ENCODE results near the gene ETNK2. TPM values are rescaled to one million over a fixed set of nuclear protein-coding genes. Genes with fewer than 3 reads are reported as not detected.
"Not testable (repeated sequence)": the region's sequence is repeated elsewhere in the genome, so short reads cannot be mapped to it uniquely, and the experiment has no call there.

The ETNK2 gene
- total RNA-seq, 1 experiment from 2014 or later = 21.9 TPM

DNA sequence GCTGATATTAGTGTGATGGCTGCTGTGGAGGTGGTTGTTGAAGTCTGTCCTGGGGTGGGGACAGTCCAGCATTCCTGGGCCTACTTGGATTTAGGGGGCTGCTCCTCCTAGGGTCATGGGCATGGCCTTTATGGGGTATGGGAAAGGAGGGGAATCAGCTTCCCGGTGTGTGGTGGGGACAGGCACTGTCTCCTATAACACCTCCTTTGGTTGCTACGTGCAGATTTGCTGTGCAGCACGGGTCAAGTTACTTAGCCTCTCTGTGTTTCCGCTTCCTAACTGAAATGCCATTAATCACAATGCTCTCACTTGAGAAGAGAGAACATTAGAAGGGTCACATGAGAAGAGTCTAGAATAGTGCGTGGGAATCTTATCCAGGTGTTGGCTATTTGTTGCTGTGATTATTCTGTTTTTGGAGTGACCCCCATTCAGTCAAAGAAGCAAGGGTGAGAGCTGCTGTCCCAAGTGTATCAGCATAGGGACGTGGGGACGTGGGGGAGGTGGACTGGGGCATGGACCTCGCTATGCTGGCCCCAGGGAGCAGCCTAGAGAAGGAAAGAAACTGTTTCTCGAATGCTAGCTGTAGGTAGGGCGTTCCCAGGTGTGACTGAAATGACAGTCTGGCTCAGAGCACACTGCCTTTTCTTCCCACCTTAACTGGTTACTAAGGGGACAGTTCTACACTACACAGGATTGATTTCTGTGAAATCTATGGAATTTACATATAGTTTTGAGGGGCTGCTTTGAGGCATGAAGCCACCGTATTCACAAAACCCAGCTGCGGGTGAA lies 59.0 kb downstream of the ETNK2 start:
- Mint-ChIP-seq H3K4me3 (ENCODE audit: unreplicated experiment) (no peak overlapping the region), H3K36me3 (ENCODE audit: insufficient read depth, unreplicated experiment) (no peaks in the 10 kb centered on the region), H3K4me1 (ENCODE audit: low read depth, unreplicated experiment) (peaks cover 11% of the 10 kb centered on the region), H3K27me3 (ENCODE audit: insufficient read depth, unreplicated experiment) (no peaks in the 10 kb centered on the region), H3K27ac (ENCODE audit: unreplicated experiment) (peak overlapping the region; percentile 44), H3K9me3 (ENCODE audit: unreplicated experiment) (no peaks in the 10 kb centered on the region)
- H3K4me1 ChIP-seq = peaks cover 17% of the 10 kb centered on the region
- CTCF ChIA-PET = no interaction called here
- POLR2A ChIA-PET = no interaction called here
- TF ChIP-seq, protein P1, sequence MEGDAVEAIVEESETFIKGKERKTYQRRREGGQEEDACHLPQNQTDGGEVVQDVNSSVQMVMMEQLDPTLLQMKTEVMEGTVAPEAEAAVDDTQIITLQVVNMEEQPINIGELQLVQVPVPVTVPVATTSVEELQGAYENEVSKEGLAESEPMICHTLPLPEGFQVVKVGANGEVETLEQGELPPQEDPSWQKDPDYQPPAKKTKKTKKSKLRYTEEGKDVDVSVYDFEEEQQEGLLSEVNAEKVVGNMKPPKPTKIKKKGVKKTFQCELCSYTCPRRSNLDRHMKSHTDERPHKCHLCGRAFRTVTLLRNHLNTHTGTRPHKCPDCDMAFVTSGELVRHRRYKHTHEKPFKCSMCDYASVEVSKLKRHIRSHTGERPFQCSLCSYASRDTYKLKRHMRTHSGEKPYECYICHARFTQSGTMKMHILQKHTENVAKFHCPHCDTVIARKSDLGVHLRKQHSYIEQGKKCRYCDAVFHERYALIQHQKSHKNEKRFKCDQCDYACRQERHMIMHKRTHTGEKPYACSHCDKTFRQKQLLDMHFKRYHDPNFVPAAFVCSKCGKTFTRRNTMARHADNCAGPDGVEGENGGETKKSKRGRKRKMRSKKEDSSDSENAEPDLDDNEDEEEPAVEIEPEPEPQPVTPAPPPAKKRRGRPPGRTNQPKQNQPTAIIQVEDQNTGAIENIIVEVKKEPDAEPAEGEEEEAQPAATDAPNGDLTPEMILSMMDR (IDR thresholded peaks at IDR 0.05; ENCODE audit: insufficient read depth in 1 of 2, low read depth in 1 of 2, low read length in 1 of 2, severe bottlenecking in 1 of 2, unreplicated experiment in 1 of 2) = no peak
- H3K36me3 ChIP-seq (ENCODE audit: control insufficient read depth, insufficient read depth, low read length) = peaks cover 1% of the 10 kb centered on the region
- H3K27me3 ChIP-seq (replicated peaks; ENCODE audit: control insufficient read depth, insufficient read depth, low read length) = no peaks in the 10 kb centered on the region
- no peaks in the 10 kb centered on the region for H3K9me3 ChIP-seq
- no peak for DNase-seq
- intact Hi-C loops (cut with micrococcal nuclease; ENCODE audit: unreplicated experiment) = no loop called here
- no TSS peak for BruUV-seq (replicated peaks)
- H3K4me3 ChIP-seq (ENCODE audit: low read depth, low read length) = no peak overlapping the region

DNA sequence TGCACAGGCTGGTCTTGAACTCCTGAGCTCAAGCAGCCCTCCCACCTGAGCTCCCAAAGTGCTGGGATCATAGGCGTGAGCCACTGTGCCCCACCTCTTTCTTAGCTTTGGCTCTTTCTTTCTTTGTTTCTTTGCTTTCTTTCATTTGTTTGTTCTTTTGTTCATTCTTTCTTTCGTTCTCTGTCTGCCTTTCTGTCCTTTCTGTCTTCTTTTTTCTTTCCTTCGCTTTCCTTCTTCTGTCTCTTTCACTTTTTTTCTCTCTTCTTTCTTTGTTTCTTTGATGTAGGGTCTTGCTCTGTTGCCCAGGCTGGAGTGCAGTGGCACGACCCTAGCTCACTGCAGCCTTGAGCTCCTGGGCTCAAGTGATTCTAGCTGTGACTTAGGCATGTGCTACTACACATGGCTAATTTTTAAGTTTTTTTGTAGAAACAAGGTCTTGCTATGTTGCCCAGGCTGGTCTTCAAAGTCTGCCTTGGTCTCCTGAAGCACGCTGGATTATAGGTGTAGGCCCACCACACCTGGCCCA lies 60.0 kb downstream of the ETNK2 start:
- Histone ChIP-seq H3K36me3 (ENCODE audit: control insufficient read depth, insufficient read depth, low read length) (peaks cover 1% of the 10 kb centered on the region), H3K9me3 (no peaks in the 10 kb centered on the region), H3K27me3 (replicated peaks; ENCODE audit: control insufficient read depth, insufficient read depth, low read length) (no peaks in the 10 kb centered on the region), H3K4me1 (peaks cover 17% of the 10 kb centered on the region), H3K4me3 (ENCODE audit: low read depth, low read length) (no peak overlapping the region)
- no peaks in the 10 kb centered on the region for H3K27me3 Mint-ChIP-seq (ENCODE audit: insufficient read depth, unreplicated experiment)
- H3K4me3 Mint-ChIP-seq (ENCODE audit: unreplicated experiment) = no peak overlapping the region
- intact Hi-C loops (cut with micrococcal nuclease; ENCODE audit: unreplicated experiment) = no loop called here
- H3K27ac Mint-ChIP-seq (ENCODE audit: unreplicated experiment) = no peak overlapping the region
- peaks cover 11% of the 10 kb centered on the region for H3K4me1 Mint-ChIP-seq (ENCODE audit: low read depth, unreplicated experiment)
- TF ChIP-seq, protein P1 (IDR thresholded peaks at IDR 0.05; ENCODE audit: insufficient read depth in 1 of 2, low read depth in 1 of 2, low read length in 1 of 2, severe bottlenecking in 1 of 2, unreplicated experiment in 1 of 2) = no peak
- DNase-seq = no peak
- BruUV-seq (replicated peaks) = no TSS peak
- POLR2A ChIA-PET = no interaction called here
- H3K36me3 Mint-ChIP-seq (ENCODE audit: insufficient read depth, unreplicated experiment) = no peaks in the 10 kb centered on the region
- CTCF ChIA-PET = no interaction called here
- no peaks in the 10 kb centered on the region for H3K9me3 Mint-ChIP-seq (ENCODE audit: unreplicated experiment)

DNA sequence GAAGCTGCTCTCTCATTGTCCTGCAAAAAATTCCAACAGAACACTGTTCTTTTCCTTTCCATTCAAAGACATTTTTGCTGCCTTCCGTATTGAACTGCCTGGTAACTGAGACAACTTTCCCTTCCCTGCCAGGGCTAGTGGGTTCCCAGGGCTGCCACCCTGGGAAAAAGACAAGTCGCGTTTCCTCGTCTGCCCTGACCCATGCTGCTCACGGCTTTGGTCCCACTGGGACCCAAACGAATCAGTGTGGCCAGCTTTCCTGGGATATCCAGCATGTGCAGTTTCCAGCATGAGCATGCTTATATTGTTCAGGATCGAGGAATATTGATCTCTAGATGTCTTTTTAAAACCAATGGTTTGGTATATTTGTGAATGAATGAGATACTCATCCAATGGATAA lies 60.8 kb downstream of the ETNK2 start:
- intact Hi-C loops (cut with micrococcal nuclease; ENCODE audit: unreplicated experiment) = no loop called here
- DNase-seq = no peak
- ChIA-PET CTCF (interaction anchor here (0.5 kb wide), 1 partner anchor 220 kb away, joined by 3 read pairs; no protein-coding TSS in a partner anchor), POLR2A (no interaction called here)
- H3K36me3 ChIP-seq (ENCODE audit: control insufficient read depth, insufficient read depth, low read length) = peaks cover 1% of the 10 kb centered on the region
- H3K36me3 Mint-ChIP-seq (ENCODE audit: insufficient read depth, unreplicated experiment) = no peaks in the 10 kb centered on the region
- H3K4me1 Mint-ChIP-seq (ENCODE audit: low read depth, unreplicated experiment) = peaks cover 11% of the 10 kb centered on the region
- no peaks in the 10 kb centered on the region for H3K27me3 ChIP-seq (replicated peaks; ENCODE audit: control insufficient read depth, insufficient read depth, low read length)
- no peaks in the 10 kb centered on the region for H3K9me3 ChIP-seq
- BruUV-seq (replicated peaks) = no TSS peak
- H3K4me3 ChIP-seq (ENCODE audit: low read depth, low read length) = no peak overlapping the region
- H3K27me3 Mint-ChIP-seq (ENCODE audit: insufficient read depth, unreplicated experiment) = no peaks in the 10 kb centered on the region
- TF ChIP-seq, protein P1 (IDR thresholded peaks at IDR 0.05; ENCODE audit: insufficient read depth in 1 of 2, low read depth in 1 of 2, low read length in 1 of 2, severe bottlenecking in 1 of 2, unreplicated experiment in 1 of 2) = no peak
- no peak overlapping the region for H3K4me3 Mint-ChIP-seq (ENCODE audit: unreplicated experiment)
- H3K27ac Mint-ChIP-seq (ENCODE audit: unreplicated experiment) = no peak overlapping the region
- H3K9me3 Mint-ChIP-seq (ENCODE audit: unreplicated experiment) = no peaks in the 10 kb centered on the region
- peaks cover 17% of the 10 kb centered on the region for H3K4me1 ChIP-seq

DNA sequence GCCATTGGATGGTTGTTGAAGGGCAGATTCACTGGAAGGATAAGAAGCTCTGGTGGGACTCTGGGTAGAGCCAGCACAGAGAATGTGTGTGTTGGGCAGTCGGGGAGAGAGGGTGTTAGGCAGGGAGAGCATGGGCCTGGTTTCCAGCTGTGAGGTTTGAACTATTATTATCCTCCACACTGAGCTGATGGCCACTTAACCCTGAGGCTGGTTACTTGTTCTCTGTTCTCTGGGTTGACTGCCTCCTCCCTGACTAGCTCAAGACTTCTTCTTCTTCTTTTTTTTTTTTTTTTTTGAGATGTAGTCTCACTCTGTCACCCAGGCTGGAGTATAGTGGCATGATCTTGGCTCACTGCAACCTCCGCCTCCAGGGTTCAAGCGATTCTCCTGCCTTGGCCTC lies 61.7 kb downstream of the ETNK2 start:
- H3K4me1 Mint-ChIP-seq (ENCODE audit: low read depth, unreplicated experiment) = peaks cover 17% of the 10 kb centered on the region
- BruUV-seq (replicated peaks); H3K4me3 ChIP-seq (ENCODE audit: low read depth, low read length); H3K4me3 Mint-ChIP-seq (ENCODE audit: unreplicated experiment); H3K36me3 ChIP-seq (ENCODE audit: control insufficient read depth, insufficient read depth, low read length); DNase-seq; H3K27me3 Mint-ChIP-seq (ENCODE audit: insufficient read depth, unreplicated experiment); H3K9me3 ChIP-seq; H3K27ac Mint-ChIP-seq (ENCODE audit: unreplicated experiment); intact Hi-C loops (cut with micrococcal nuclease; ENCODE audit: unreplicated experiment); H3K27me3 ChIP-seq (replicated peaks; ENCODE audit: control insufficient read depth, insufficient read depth, low read length); CTCF ChIA-PET; H3K9me3 Mint-ChIP-seq (ENCODE audit: unreplicated experiment); H3K36me3 Mint-ChIP-seq (ENCODE audit: insufficient read depth, unreplicated experiment): not testable (repeated sequence)
- POLR2A ChIA-PET = interaction anchor here (0.9 kb wide), 1 partner anchor 10 kb away, joined by 4 read pairs; no protein-coding TSS in a partner anchor
- H3K4me1 ChIP-seq = peaks cover 19% of the 10 kb centered on the region
